Measurements from ENCODE around the gene ABCA7. TPM values are rescaled to one million over a fixed set of nuclear protein-coding genes. Genes with fewer than 3 reads are reported as not detected.

The ABCA7 gene
- total and polyA plus RNA-seq, 9 donors = 1.4 to 10.5 (median 2.5) TPM

DNA sequence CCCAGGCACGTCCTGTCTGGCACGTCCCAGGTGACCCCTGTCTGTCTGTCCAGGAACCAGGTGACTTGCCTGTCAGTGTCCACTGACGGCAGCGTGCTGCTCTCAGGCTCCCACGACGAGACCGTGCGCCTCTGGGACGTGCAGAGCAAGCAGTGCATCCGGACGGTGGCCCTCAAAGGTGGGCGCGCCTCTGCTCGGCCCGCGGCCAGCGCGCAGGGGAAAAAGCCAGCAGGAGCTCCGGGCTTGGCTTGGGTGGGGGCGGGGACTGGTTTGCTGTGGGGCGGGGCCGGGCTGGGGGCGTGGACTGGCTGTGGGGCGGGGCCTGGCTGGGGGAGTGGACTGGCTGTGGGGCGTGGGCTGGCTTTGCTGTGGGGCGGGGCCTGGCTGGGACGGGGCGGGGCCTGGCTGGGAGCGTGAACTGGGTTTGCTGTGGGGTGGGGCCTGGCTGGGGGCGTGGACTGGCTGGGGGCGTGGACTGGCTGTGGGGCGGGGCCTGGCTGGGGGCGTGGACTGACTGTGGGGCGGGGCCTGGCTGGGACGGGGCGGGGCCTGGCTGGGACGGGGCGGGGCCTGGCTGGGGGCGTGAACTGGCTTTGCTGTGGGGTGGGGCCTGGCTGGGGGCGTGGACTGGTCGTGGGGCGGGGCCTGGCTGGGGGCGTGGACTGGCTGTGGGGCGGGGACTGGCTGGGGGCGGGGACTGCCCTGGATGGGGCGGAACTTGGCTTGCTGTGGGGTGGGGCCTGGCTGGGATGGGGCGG lies 48.6 kb upstream of the ABCA7 start:
- no peak overlapping the region for H3K4me3 ChIP-seq
- no peaks in the 10 kb centered on the region for H3K36me3 ChIP-seq
- no peaks in the 10 kb centered on the region for H3K9me3 ChIP-seq
- H3K27me3 ChIP-seq = no peaks in the 10 kb centered on the region
- peak in 3 of 5 donors; percentile 37 to 54 (median 44) for DNase-seq
- no peak overlapping the region for H3K27ac ChIP-seq
- intact Hi-C loops (cut with DNase I) = loop anchor here in 1 of 4 donors (10.0 kb wide), 1 partner anchor 217 kb away; no protein-coding TSS in a partner anchor
- H3K4me1 ChIP-seq (ENCODE audit: insufficient read depth) = peaks cover 2% of the 10 kb centered on the region
- 72 to 87% (median 87%) methylated on average over 13 to 44 of the region's 47 CpGs for WGBS, 3 donors
- TF ChIP-seq EP300 (IDR thresholded peaks at IDR 0.05) (no peak), POLR2A (IDR thresholded peaks at IDR 0.05) (no peak)
- TF ChIP-seq, protein P1, sequence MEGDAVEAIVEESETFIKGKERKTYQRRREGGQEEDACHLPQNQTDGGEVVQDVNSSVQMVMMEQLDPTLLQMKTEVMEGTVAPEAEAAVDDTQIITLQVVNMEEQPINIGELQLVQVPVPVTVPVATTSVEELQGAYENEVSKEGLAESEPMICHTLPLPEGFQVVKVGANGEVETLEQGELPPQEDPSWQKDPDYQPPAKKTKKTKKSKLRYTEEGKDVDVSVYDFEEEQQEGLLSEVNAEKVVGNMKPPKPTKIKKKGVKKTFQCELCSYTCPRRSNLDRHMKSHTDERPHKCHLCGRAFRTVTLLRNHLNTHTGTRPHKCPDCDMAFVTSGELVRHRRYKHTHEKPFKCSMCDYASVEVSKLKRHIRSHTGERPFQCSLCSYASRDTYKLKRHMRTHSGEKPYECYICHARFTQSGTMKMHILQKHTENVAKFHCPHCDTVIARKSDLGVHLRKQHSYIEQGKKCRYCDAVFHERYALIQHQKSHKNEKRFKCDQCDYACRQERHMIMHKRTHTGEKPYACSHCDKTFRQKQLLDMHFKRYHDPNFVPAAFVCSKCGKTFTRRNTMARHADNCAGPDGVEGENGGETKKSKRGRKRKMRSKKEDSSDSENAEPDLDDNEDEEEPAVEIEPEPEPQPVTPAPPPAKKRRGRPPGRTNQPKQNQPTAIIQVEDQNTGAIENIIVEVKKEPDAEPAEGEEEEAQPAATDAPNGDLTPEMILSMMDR (IDR thresholded peaks at IDR 0.05) = no peak

DNA sequence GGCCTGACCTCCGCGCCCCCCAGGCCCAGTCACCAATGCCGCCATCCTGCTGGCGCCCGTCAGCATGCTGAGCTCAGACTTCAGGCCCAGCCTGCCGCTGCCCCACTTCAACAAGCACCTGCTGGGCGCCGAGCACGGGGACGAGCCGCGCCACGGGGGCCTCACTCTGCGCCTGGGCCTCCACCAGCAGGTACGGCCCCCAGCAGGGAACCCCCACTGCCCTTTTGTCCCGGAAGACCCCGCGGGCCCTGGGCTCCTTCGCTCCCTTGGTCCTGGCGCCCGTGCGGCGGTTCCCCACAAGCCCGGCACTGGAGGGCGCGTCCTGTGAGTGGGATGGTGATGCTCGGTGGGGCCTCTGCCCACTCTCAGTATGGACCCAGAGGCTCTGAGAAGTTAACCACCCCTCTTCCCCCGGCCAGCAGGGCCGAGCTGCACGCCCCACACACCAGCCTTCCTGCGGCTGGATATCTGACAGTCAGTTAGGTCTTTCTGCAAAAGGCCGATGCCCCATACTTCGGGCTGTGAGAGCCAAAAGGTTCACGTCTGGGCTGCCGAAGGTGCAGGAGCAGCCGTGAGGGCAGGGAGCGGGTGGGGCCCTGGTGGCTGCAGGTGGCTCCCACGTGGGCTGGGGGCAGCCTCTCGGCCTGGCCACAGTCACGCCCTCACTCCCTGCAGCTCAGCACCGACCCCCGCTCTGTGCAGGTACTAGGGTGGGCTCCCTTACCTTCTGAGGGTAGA lies 47.8 kb upstream of the ABCA7 start:
- Histone ChIP-seq H3K4me1 (ENCODE audit: insufficient read depth) (peaks cover 2% of the 10 kb centered on the region), H3K4me3 (no peak overlapping the region), H3K27ac (no peak overlapping the region), H3K9me3 (no peaks in the 10 kb centered on the region), H3K27me3 (no peaks in the 10 kb centered on the region), H3K36me3 (no peaks in the 10 kb centered on the region)
- intact Hi-C loops (cut with DNase I) = loop anchor here in 1 of 4 donors (10.0 kb wide), 1 partner anchor 217 kb away; no protein-coding TSS in a partner anchor
- 90 to 91% (median 90%) methylated on average over 31 to 42 of the region's 42 CpGs for WGBS, 3 donors
- DNase-seq = peak in 1 of 5 donors; percentile 50
- TF ChIP-seq EP300 (IDR thresholded peaks at IDR 0.05) = no peak
- TF ChIP-seq, protein P1 (IDR thresholded peaks at IDR 0.05) = no peak
- no peak for TF ChIP-seq POLR2A (IDR thresholded peaks at IDR 0.05)

DNA sequence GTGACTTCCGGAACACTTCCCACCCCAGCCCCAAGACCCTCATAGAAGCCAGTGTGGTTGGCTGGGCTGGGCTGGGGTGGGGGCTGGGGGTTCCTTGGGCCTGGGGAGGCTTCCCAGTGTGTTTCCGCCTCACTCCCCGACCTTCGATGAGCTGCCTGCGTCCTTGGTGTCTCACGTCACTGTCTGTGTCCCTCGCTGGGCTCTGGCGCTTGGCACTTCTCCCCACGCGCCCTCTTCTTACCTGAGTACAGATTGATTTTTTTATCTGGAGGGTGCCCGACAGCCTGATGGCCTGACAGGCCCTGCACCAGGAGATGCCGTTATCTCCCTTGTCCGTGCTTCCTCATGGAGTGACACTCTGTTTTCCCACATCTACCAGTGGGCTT lies 47.2 kb upstream of the ABCA7 start:
- no peaks in the 10 kb centered on the region for H3K36me3 ChIP-seq

DNA sequence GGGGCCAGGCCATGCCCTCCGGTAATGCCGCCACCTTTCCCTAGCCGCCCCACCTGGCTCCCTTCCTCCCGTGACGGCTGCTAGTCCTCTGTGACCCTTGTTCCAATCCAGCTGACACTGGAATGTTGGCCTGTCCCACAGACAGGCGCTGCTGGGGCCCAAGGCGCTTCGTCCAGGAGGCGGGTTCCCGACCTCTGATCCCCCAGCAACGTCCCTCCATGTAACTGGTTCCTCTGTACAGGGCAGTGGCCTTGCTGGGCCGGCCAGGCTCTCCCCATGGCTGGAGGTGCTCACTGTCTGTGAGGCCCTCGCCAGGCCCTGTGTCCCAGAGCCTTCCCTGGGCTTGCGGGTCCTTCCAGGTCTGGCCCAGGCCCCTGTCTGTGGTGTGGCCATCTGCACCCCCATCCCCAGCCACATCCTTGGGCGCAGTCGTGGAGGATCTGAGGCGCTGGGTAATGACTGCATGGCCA lies 46.5 kb upstream of the ABCA7 start:
- no peak for DNase-seq
- Histone ChIP-seq H3K36me3 (no peaks in the 10 kb centered on the region), H3K27ac (no peak overlapping the region), H3K9me3 (no peaks in the 10 kb centered on the region), H3K4me1 (ENCODE audit: insufficient read depth) (peaks cover 2% of the 10 kb centered on the region), H3K4me3 (no peak overlapping the region), H3K27me3 (peaks cover 3% of the 10 kb centered on the region)
- TF ChIP-seq, protein P1 (IDR thresholded peaks at IDR 0.05) = no peak
- WGBS, 3 donors = 85 to 90% (median 90%) methylated on average over 15 to 17 of the region's 17 CpGs
- intact Hi-C loops (cut with DNase I) = loop anchor here in 1 of 4 donors (10.0 kb wide), 1 partner anchor 219 kb away; no protein-coding TSS in a partner anchor

More for the DNA sequence above, 47.2 kb upstream of the ABCA7 start:
- DNase-seq = no peak
- no peak overlapping the region for H3K4me3 ChIP-seq
- no peak overlapping the region for H3K27ac ChIP-seq
- TF ChIP-seq, protein P1 (IDR thresholded peaks at IDR 0.05) = no peak
- TF ChIP-seq EP300 (IDR thresholded peaks at IDR 0.05) (no peak), POLR2A (IDR thresholded peaks at IDR 0.05) (no peak)
- no peaks in the 10 kb centered on the region for H3K27me3 ChIP-seq
- 91 to 95% (median 92%) methylated on average over 13 of the region's 13 CpGs for WGBS, 3 donors
- intact Hi-C loops (cut with DNase I) = loop anchor here in 1 of 4 donors (10.0 kb wide), 1 partner anchor 218 kb away; no protein-coding TSS in a partner anchor
- no peaks in the 10 kb centered on the region for H3K9me3 ChIP-seq
- H3K4me1 ChIP-seq (ENCODE audit: insufficient read depth) = peaks cover 2% of the 10 kb centered on the region
